Measurements from ENCODE around the gene AMACR.
A peak's percentile ranks its signal among the peaks of the same experiment; 100 is the strongest.

The AMACR gene

DNA sequence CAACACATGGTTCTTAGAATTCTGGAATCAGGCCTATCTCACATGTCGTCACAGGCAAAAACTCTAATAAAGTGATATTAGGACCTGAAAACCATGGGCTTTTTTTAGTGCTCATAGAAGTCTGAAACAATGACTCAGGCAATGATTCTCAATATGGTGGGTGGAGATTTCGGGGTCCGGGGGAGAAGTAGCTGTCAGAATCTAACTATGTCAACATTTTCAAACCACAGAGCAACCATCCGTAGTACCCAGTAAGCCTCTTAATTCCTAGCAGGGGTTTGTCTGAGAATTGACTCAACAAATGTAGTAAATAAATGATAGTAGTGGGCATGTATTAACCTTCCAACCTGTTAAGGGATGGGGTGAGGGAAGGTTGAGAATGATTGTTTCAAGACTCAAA is 2.6 kb downstream of the AMACR start:
- DNase-seq (ENCODE audit: insufficient read length, low spot score) (no peak), FAIRE-seq (no peak)
- no peak for TF ChIP-seq POLR2A (IDR thresholded peaks at IDR 0.05; ENCODE audit: low read depth, low read length)
- TF ChIP-seq POU2F2 (IDR thresholded peaks at IDR 0.05; ENCODE audit: low read depth, low read length), result no peak
- no peak for TF ChIP-seq SPI1 (IDR thresholded peaks at IDR 0.05; ENCODE audit: low read depth, low read length)
- TF ChIP-seq TAF1 (IDR thresholded peaks at IDR 0.05; ENCODE audit: low read depth, low read length), result no peak
- TF ChIP-seq POLR2AphosphoS5 (IDR thresholded peaks at IDR 0.05; ENCODE audit: low read depth, low read length), result no peak
- no peak for TF ChIP-seq PAX5 (IDR thresholded peaks at IDR 0.05; ENCODE audit: insufficient read depth, low read length, severe bottlenecking)

DNA sequence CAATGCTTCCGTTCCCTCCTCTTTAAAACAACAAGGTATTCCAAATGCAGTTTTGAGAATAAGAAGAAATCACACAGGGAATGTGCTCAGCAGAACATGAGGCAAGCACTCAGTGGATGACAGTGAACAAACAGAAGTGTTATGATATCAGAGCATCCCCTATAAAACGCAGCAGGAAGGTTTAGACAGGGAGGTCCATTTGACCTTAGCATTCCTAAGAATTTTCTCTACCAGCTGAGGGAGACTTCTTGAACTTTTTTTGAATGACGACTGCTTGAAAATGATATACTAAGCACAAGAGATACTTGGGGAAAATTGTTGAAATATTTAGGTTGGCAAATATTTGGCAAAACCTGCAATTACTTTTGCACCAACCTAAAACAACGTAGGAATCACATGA is 3.9 kb downstream of the AMACR start:
- TF ChIP-seq POLR2A (IDR thresholded peaks at IDR 0.05; ENCODE audit: low read depth, low read length), result no peak
- DNase-seq (ENCODE audit: insufficient read length, low spot score) (no peak), FAIRE-seq (no peak)

DNA sequence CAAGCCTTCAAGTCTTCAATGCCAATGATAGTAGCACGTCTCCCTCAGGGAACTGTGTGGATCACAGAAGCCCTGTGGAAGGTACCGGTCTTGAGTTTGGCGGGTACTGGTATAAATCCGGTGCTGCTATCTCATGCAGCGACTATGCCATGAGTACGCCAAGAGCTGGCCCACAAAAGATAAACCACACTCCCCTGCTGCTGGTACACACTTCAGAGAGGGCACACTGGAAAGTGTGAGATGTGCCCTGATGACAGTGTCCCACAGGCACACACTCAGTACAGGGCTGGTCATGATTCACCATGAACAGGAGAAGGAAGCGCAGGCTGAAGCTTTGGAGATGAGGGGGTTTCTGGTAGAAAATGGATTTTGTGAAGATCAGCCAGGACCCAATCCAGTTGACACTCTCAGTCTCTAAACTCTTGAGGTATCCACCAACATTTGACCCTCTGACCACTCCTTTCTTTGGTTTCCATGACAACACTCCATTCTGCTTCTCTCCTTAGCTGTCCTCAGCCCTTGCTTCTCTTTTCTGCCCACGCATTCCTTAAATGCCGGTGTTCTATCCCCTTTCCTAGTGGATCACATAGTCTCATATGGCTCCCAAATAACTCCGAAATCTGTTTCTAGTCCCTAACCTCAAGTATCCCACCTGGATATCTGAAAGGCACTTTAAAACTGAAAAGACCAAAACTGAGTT is 5.1 kb downstream of the AMACR start:
- FAIRE-seq, result no peak
- TF ChIP-seq PAX5 (IDR thresholded peaks at IDR 0.05; ENCODE audit: insufficient read depth, low read length, severe bottlenecking), result no peak
- TF ChIP-seq POLR2AphosphoS5 (IDR thresholded peaks at IDR 0.05; ENCODE audit: low read depth, low read length), result no peak
- no peak for TF ChIP-seq POU2F2 (IDR thresholded peaks at IDR 0.05; ENCODE audit: low read depth, low read length)
- no peak for TF ChIP-seq SPI1 (IDR thresholded peaks at IDR 0.05; ENCODE audit: low read depth, low read length)
- TF ChIP-seq TAF1 (IDR thresholded peaks at IDR 0.05; ENCODE audit: low read depth, low read length), result no peak
- no peak for DNase-seq (ENCODE audit: insufficient read length, low spot score)

DNA sequence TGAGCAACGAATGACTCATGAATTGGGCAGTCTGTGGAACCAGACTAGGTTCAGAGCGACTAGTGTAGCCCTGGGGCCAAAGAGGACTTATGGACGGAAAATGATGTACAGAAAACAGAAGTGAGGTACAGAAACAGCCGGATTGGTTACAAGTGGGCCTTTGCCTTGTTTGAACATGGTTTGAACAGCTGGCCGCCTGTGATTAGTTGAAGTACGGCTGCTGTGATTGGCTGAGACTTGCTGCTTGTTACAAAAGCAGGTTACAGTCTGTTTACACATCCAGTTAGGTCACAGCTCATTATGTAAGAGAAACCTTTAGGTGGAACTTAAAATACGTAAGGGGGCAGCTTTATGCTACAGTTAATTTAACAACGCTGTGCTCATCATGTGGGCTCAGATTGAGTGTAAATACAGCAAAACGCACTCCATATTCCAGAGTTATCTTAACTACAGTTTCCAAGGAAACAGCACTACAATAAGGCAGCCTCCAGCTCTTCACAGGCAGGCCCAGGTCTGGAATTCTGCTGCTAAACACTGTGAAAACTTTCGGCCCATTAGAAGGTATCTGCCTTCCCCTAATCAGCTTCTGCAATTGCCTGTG is 6.5 kb downstream of the AMACR start:
- no peak for DNase-seq (ENCODE audit: insufficient read length, low spot score)

DNA sequence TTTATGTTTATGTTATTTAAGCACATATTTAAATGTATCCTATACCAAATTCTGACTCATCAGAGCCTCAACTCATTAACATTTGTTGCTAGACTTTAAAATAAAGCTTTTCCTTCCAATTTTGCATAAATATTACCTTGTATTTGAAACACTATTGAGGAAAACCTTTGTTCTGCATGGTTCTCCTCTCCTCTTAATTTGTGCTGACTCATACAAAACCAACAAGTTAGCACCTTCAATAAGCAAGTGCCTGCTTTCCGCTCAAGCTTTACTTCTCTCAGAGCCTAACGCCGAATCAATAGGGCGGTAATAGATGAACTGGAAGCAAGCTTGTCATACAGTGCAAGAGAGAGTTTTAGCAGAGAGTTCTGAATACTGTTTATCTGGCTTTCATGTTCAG is 7.9 kb downstream of the AMACR start:
- TF ChIP-seq POU2F2 (IDR thresholded peaks at IDR 0.05; ENCODE audit: low read depth, low read length) (no peak), PAX5 (IDR thresholded peaks at IDR 0.05; ENCODE audit: insufficient read depth, low read length, severe bottlenecking) (no peak), POLR2AphosphoS5 (IDR thresholded peaks at IDR 0.05; ENCODE audit: low read depth, low read length) (no peak)
- no peak for DNase-seq (ENCODE audit: insufficient read length, low spot score)
- FAIRE-seq, result no peak

More for the DNA sequence above, 6.5 kb downstream of the AMACR start:
- FAIRE-seq, result no peak
- TF ChIP-seq POU2F2 (IDR thresholded peaks at IDR 0.05; ENCODE audit: low read depth, low read length) (no peak), SPI1 (IDR thresholded peaks at IDR 0.05; ENCODE audit: low read depth, low read length) (no peak), TAF1 (IDR thresholded peaks at IDR 0.05; ENCODE audit: low read depth, low read length) (no peak), POLR2A (IDR thresholded peaks at IDR 0.05; ENCODE audit: low read depth, low read length) (no peak), PAX5 (IDR thresholded peaks at IDR 0.05; ENCODE audit: insufficient read depth, low read length, severe bottlenecking) (no peak), POLR2AphosphoS5 (IDR thresholded peaks at IDR 0.05; ENCODE audit: low read depth, low read length) (no peak)

DNA sequence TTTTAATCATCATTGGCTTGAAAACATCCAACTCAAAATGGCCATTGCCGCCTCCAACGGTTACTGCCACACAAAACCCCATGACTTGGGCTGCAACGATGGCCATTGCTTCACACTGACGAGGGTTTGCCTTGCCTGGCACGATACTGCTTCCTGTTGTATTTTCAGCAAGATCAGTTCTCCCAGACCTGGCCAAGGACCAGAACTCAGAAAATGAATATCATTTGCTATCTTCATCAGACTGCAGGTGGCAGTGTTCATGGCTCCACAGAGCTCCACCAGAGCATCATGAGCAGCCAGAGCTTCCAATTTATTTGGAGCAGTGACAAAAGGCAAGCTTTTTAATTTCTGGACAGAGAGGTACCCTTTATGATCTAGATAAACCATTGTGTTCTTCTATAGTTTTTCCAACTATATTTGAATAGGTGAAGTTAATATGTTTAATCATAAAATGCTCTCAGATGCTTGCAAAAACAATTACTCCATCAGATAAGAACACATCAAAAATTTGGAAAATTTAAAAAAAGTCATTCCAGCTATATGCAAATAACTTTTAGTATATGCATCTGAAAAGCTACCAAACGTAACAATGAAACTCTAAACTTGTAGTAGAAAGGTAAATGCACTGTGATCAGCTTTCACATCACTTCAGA is 10.4 kb downstream of the AMACR start:
- FAIRE-seq (peak; percentile 69), DNase-seq (ENCODE audit: insufficient read length, low spot score) (no peak)
- no peak for TF ChIP-seq POLR2A (IDR thresholded peaks at IDR 0.05; ENCODE audit: low read depth, low read length)
- TF ChIP-seq PAX5 (IDR thresholded peaks at IDR 0.05; ENCODE audit: insufficient read depth, low read length, severe bottlenecking), result no peak
- no peak for TF ChIP-seq POLR2AphosphoS5 (IDR thresholded peaks at IDR 0.05; ENCODE audit: low read depth, low read length)
- no peak for TF ChIP-seq POU2F2 (IDR thresholded peaks at IDR 0.05; ENCODE audit: low read depth, low read length)
- no peak for TF ChIP-seq TAF1 (IDR thresholded peaks at IDR 0.05; ENCODE audit: low read depth, low read length)
- TF ChIP-seq SPI1 (IDR thresholded peaks at IDR 0.05; ENCODE audit: low read depth, low read length), result no peak

DNA sequence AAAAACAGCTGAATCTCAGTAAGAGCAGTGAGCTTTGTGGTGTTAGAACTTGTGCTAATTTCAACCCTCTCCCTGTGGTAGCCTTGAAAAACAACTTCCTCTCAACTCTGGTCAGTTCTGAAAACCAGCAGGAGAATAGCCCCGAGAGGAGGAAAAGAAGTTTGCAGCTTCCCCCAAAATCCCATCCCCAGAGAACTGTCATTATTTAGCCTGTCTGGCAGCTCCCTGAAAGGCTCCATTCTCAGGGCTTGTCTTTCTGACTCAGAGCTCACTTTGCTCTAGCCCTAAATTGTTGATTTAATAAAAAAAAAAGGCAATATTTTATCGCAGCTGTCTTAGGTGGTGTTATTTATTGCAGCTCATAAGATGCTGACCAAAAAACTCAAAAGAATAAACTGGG is 12.0 kb downstream of the AMACR start:
- FAIRE-seq (no peak), DNase-seq (ENCODE audit: insufficient read length, low spot score) (no peak)
- TF ChIP-seq POLR2AphosphoS5 (IDR thresholded peaks at IDR 0.05; ENCODE audit: low read depth, low read length) (no peak), POLR2A (IDR thresholded peaks at IDR 0.05; ENCODE audit: low read depth, low read length) (no peak), POU2F2 (IDR thresholded peaks at IDR 0.05; ENCODE audit: low read depth, low read length) (no peak), PAX5 (IDR thresholded peaks at IDR 0.05; ENCODE audit: insufficient read depth, low read length, severe bottlenecking) (no peak), TAF1 (IDR thresholded peaks at IDR 0.05; ENCODE audit: low read depth, low read length) (no peak), SPI1 (IDR thresholded peaks at IDR 0.05; ENCODE audit: low read depth, low read length) (no peak)

DNA sequence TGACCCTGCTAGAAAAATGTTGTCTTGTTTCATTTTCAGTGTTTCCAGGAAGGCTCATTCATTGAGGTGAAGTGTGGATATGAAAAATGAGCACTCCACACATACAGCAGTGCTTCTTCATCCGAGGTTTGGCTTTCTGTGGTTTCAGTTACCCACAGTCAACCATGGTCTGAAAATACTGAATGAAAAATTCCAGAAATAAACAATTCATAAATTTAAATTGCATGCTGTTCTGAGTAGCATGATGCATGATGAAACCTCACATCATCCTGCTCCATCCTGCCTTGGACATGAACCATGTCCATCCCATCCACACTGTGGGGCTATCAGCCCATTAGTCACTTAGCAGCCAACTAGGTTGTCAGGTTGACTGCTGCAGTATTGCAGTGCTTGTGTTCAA is 13.0 kb downstream of the AMACR start:
- TF ChIP-seq POLR2A (IDR thresholded peaks at IDR 0.05; ENCODE audit: low read depth, low read length) (no peak), POU2F2 (IDR thresholded peaks at IDR 0.05; ENCODE audit: low read depth, low read length) (no peak), SPI1 (IDR thresholded peaks at IDR 0.05; ENCODE audit: low read depth, low read length) (no peak), POLR2AphosphoS5 (IDR thresholded peaks at IDR 0.05; ENCODE audit: low read depth, low read length) (no peak), PAX5 (IDR thresholded peaks at IDR 0.05; ENCODE audit: insufficient read depth, low read length, severe bottlenecking) (no peak), TAF1 (IDR thresholded peaks at IDR 0.05; ENCODE audit: low read depth, low read length) (no peak)
- DNase-seq (ENCODE audit: insufficient read length, low spot score) (no peak), FAIRE-seq (no peak)

DNA sequence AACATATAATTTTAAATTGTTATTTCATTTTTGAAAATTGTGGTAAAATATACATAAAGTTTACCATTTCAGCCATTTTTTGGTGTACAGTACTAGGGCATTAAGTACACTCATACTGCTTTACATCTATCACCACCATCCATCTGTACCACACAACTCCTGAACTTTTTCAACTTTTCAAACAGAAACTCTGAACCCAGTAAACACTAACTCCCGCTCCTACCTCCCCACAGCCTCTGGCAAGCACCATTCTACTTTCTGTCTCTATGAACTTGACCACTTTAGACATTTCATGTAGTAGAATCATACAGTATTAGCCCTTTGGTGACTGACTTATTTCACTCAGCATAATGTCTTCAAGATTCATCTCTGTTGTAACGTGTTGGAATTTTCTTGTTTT is 15.0 kb downstream of the AMACR start:
- DNase-seq (ENCODE audit: insufficient read length, low spot score) (no peak), FAIRE-seq (no peak)

More for the DNA sequence above, 15.0 kb downstream of the AMACR start:
- TF ChIP-seq SPI1 (IDR thresholded peaks at IDR 0.05; ENCODE audit: low read depth, low read length), result no peak
- no peak for TF ChIP-seq POLR2A (IDR thresholded peaks at IDR 0.05; ENCODE audit: low read depth, low read length)
- TF ChIP-seq TAF1 (IDR thresholded peaks at IDR 0.05; ENCODE audit: low read depth, low read length), result no peak
- TF ChIP-seq POLR2AphosphoS5 (IDR thresholded peaks at IDR 0.05; ENCODE audit: low read depth, low read length), result no peak
- no peak for TF ChIP-seq PAX5 (IDR thresholded peaks at IDR 0.05; ENCODE audit: insufficient read depth, low read length, severe bottlenecking)
- TF ChIP-seq POU2F2 (IDR thresholded peaks at IDR 0.05; ENCODE audit: low read depth, low read length), result no peak

Measured in GM12891 (cell line).